ENCODE measurements around the gene NSUN3.

The NSUN3 gene

DNA sequence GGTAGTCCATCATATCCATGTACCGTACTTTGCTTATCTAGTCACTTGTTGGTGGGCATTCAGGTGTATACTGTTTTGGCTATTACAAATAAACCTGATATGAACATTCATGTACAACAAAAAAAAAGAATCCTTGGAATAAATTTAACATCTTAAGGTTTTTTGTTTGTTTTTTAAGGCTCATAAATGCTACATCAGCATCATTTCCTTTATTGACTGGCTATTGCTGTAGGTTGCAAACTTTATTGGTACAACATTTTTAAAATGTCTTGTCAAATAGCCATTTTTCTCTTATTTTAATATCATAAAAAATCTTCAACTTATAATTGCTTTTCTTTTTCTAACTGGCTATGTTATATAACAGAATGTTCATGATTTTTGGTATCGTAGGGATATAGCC, 16.3 kb upstream of the NSUN3 start:
- Histone ChIP-seq H3K36me3 (ENCODE audit: control insufficient read depth, insufficient read depth, low read length) (peaks cover 29% of the 10 kb centered on the region), H3K27ac (ENCODE audit: low read depth, low read length, severe bottlenecking) (no peak overlapping the region)
- no CpG with 5 or more reads among the region's 2 CpGs for WGBS, 2 experiments (ENCODE audit: insufficient coverage in 2 of 2)

GRCh38 chr3:94049267-94049666, 13.6 kb upstream of the NSUN3 start:
- Histone ChIP-seq H3K36me3 (ENCODE audit: control insufficient read depth, insufficient read depth, low read length) (peaks cover 21% of the 10 kb centered on the region), H3K9me3 (ENCODE audit: control insufficient read depth, low read length) (peaks cover 3% of the 10 kb centered on the region), H3K27ac (ENCODE audit: low read depth, low read length, severe bottlenecking) (no peak overlapping the region), H3K4me3 (ENCODE audit: extremely low read depth, insufficient read depth, low read length, poor library complexity, severe bottlenecking) (no peak overlapping the region), H3K4me1 (ENCODE audit: control insufficient read depth, insufficient read depth, low read length, poor library complexity, severe bottlenecking) (no peaks in the 10 kb centered on the region)
- no CpG with 5 or more reads among the region's 2 CpGs for WGBS, 2 experiments (ENCODE audit: insufficient coverage in 2 of 2)

More for the DNA sequence above, 16.3 kb upstream of the NSUN3 start:
- Histone ChIP-seq H3K4me1 (ENCODE audit: control insufficient read depth, insufficient read depth, low read length, poor library complexity, severe bottlenecking) (no peaks in the 10 kb centered on the region), H3K9me3 (ENCODE audit: control insufficient read depth, low read length) (peaks cover 4% of the 10 kb centered on the region), H3K4me3 (ENCODE audit: extremely low read depth, insufficient read depth, low read length, poor library complexity, severe bottlenecking) (no peak overlapping the region)

- Histone ChIP-seq H3K36me3 (ENCODE audit: control insufficient read depth, insufficient read depth, low read length) (peaks cover 9% of the 10 kb centered on the region), H3K4me1 (ENCODE audit: control insufficient read depth, insufficient read depth, low read length, poor library complexity, severe bottlenecking) (no peaks in the 10 kb centered on the region), H3K9me3 (ENCODE audit: control insufficient read depth, low read length) (no peaks in the 10 kb centered on the region), H3K4me3 (ENCODE audit: extremely low read depth, insufficient read depth, low read length, poor library complexity, severe bottlenecking) (no peak overlapping the region), H3K27ac (ENCODE audit: low read depth, low read length, severe bottlenecking) (no peak overlapping the region)
Observed at GRCh38 chr3:94050546-94050945, 12.3 kb upstream of the NSUN3 start.

DNA sequence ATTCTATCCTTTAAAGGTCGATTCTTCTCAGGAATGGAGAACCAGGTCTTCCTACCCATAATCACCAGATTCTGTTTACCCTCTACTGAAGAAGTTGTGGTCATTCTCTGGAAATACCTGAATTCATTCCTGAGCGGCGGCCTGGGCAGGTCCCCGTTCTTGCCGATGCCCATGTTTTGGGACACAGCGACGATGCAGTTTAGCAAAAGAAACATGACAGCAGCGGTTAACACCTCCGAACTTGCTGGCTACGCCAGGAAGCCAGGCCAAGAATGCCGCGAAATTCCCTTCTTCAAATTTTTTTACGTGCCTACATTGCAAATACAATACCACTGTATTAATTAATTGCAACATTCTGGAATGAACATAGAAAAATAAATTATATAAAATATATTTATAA, 1.6 kb upstream of the NSUN3 start:
- Histone ChIP-seq H3K4me3 (ENCODE audit: extremely low read depth, insufficient read depth, low read length, poor library complexity, severe bottlenecking) (no peak overlapping the region), H3K27ac (ENCODE audit: low read depth, low read length, severe bottlenecking) (no peak overlapping the region), H3K4me1 (ENCODE audit: control insufficient read depth, insufficient read depth, low read length, poor library complexity, severe bottlenecking) (no peaks in the 10 kb centered on the region), H3K9me3 (ENCODE audit: control insufficient read depth, low read length) (no peaks in the 10 kb centered on the region), H3K36me3 (ENCODE audit: control insufficient read depth, insufficient read depth, low read length) (peaks cover 9% of the 10 kb centered on the region)
- 94 to 97% methylated on average over 9 to 10 of the region's 13 CpGs for WGBS, 2 experiments (ENCODE audit: insufficient coverage in 2 of 2)

DNA sequence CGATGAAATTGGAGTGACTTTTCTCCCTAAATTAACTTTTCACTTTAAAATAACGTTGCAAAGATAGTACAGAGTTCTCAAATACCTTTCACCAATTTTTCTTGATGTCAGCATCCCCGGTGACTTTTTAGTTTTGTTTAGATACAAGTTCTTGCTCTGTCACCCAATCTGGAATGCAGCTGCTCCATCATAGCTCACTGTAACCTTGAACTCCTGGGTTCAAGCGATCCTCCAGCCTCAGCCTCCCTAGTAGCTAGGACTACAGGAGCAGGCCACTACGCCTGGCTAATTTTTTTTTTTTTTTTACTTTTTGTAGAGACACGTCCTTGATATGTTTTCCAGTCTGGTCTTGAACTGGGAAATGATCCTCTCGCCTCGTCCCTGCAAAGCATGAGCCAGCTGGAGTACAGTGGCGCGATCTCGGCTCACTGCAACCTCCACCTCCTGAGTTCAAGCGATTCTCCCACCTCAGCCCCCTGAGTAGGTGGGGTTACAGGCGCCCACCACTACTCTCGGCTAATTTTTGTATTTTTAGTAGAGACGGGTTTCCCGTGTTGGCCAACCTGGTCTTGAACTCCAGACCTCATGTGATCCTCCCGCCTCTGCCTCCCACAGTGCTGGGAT, 747 bp downstream of the NSUN3 start:
- WGBS, 2 experiments (ENCODE audit: insufficient coverage in 2 of 2) = 76 to 83% methylated on average over 12 of the region's 17 CpGs

GRCh38 chr3:94064243-94064860, 1.5 kb downstream of the NSUN3 start:
- Histone ChIP-seq H3K9me3 (ENCODE audit: control insufficient read depth, low read length) (no peaks in the 10 kb centered on the region), H3K36me3 (ENCODE audit: control insufficient read depth, insufficient read depth, low read length) (peaks cover 17% of the 10 kb centered on the region), H3K4me3 (ENCODE audit: extremely low read depth, insufficient read depth, low read length, poor library complexity, severe bottlenecking) (no peak overlapping the region), H3K4me1 (ENCODE audit: control insufficient read depth, insufficient read depth, low read length, poor library complexity, severe bottlenecking) (no peaks in the 10 kb centered on the region), H3K27ac (ENCODE audit: low read depth, low read length, severe bottlenecking) (no peak overlapping the region)
- WGBS, 2 experiments (ENCODE audit: insufficient coverage in 2 of 2) = 96 to 98% methylated on average over 4 to 5 of the region's 6 CpGs

More for the DNA sequence above, 747 bp downstream of the NSUN3 start:
- peaks cover 17% of the 10 kb centered on the region for H3K36me3 ChIP-seq (ENCODE audit: control insufficient read depth, insufficient read depth, low read length)
- H3K4me3 ChIP-seq (ENCODE audit: extremely low read depth, insufficient read depth, low read length, poor library complexity, severe bottlenecking) = peak overlapping the region; percentile 60
- H3K9me3 ChIP-seq (ENCODE audit: control insufficient read depth, low read length) = no peaks in the 10 kb centered on the region
- H3K4me1 ChIP-seq (ENCODE audit: control insufficient read depth, insufficient read depth, low read length, poor library complexity, severe bottlenecking) = no peaks in the 10 kb centered on the region
- H3K27ac ChIP-seq (ENCODE audit: low read depth, low read length, severe bottlenecking) = peak overlapping the region; percentile 97

- Histone ChIP-seq H3K27ac (ENCODE audit: low read depth, low read length, severe bottlenecking) (no peak overlapping the region), H3K36me3 (ENCODE audit: control insufficient read depth, insufficient read depth, low read length) (peaks cover 17% of the 10 kb centered on the region), H3K9me3 (ENCODE audit: control insufficient read depth, low read length) (no peaks in the 10 kb centered on the region), H3K4me1 (ENCODE audit: control insufficient read depth, insufficient read depth, low read length, poor library complexity, severe bottlenecking) (no peaks in the 10 kb centered on the region), H3K4me3 (ENCODE audit: extremely low read depth, insufficient read depth, low read length, poor library complexity, severe bottlenecking) (no peak overlapping the region)
- WGBS, 2 experiments (ENCODE audit: insufficient coverage in 2 of 2) = no CpG with 5 or more reads among the region's 1 CpG
Observed at GRCh38 chr3:94065122-94065521, 2.3 kb downstream of the NSUN3 start.

- Histone ChIP-seq H3K4me1 (ENCODE audit: control insufficient read depth, insufficient read depth, low read length, poor library complexity, severe bottlenecking) (no peaks in the 10 kb centered on the region), H3K27ac (ENCODE audit: low read depth, low read length, severe bottlenecking) (no peak overlapping the region), H3K4me3 (ENCODE audit: extremely low read depth, insufficient read depth, low read length, poor library complexity, severe bottlenecking) (no peak overlapping the region), H3K9me3 (ENCODE audit: control insufficient read depth, low read length) (no peaks in the 10 kb centered on the region), H3K36me3 (ENCODE audit: control insufficient read depth, insufficient read depth, low read length) (peaks cover 17% of the 10 kb centered on the region)
- no CpG with 5 or more reads among the region's 1 CpG for WGBS, 2 experiments (ENCODE audit: insufficient coverage in 2 of 2)
Observed at GRCh38 chr3:94065819-94066480, 3.1 kb downstream of the NSUN3 start.

GRCh38 chr3:94066506-94067500, 3.9 kb downstream of the NSUN3 start:
- Histone ChIP-seq H3K36me3 (ENCODE audit: control insufficient read depth, insufficient read depth, low read length) (peaks cover 20% of the 10 kb centered on the region), H3K27ac (ENCODE audit: low read depth, low read length, severe bottlenecking) (no peak overlapping the region), H3K4me3 (ENCODE audit: extremely low read depth, insufficient read depth, low read length, poor library complexity, severe bottlenecking) (no peak overlapping the region), H3K4me1 (ENCODE audit: control insufficient read depth, insufficient read depth, low read length, poor library complexity, severe bottlenecking) (no peaks in the 10 kb centered on the region), H3K9me3 (ENCODE audit: control insufficient read depth, low read length) (no peaks in the 10 kb centered on the region)
- WGBS, 2 experiments (ENCODE audit: insufficient coverage in 2 of 2) = 90% methylated on average over 4 of the region's 6 CpGs; no CpG with 5 or more reads in 1 of the 2 experiments

- no peaks in the 10 kb centered on the region for H3K9me3 ChIP-seq (ENCODE audit: control insufficient read depth, low read length)
- H3K4me3 ChIP-seq (ENCODE audit: extremely low read depth, insufficient read depth, low read length, poor library complexity, severe bottlenecking) = no peak overlapping the region
- no peak overlapping the region for H3K27ac ChIP-seq (ENCODE audit: low read depth, low read length, severe bottlenecking)
- no CpG with 5 or more reads among the region's 4 CpGs for WGBS, 2 experiments (ENCODE audit: insufficient coverage in 2 of 2)
- H3K4me1 ChIP-seq (ENCODE audit: control insufficient read depth, insufficient read depth, low read length, poor library complexity, severe bottlenecking) = no peaks in the 10 kb centered on the region
- H3K36me3 ChIP-seq (ENCODE audit: control insufficient read depth, insufficient read depth, low read length) = peaks cover 22% of the 10 kb centered on the region
Observed at GRCh38 chr3:94069194-94069813, 6.4 kb downstream of the NSUN3 start.
